Right forelimb (tissue), 1 donor: ENCODE data around the gene HLA-DRA.
"Not testable (repeated sequence)": the region's sequence is repeated elsewhere in the genome, so short reads cannot be mapped to it uniquely, and the experiment has no call there.

Source experiments
- DNase-seq: peaks from one replicate; pipeline ENCODE4 v3.0.0-alpha.2; 2018

The HLA-DRA gene

GRCh38 chr6:32432050-32432450 is 7.6 kb upstream of the HLA-DRA start:
- no peak for DNase-seq

- DNase-seq, result not testable (repeated sequence)
These were observed 5.7 kb upstream of the HLA-DRA start for GRCh38 chr6:32433950-32434349.

- DNase-seq, result no peak
These were observed 3.5 kb upstream of the HLA-DRA start for GRCh38 chr6:32436186-32436585.

GRCh38 chr6:32436995-32437836 is 2.5 kb upstream of the HLA-DRA start:
- DNase-seq, result no peak

- DNase-seq, result no peak
These were observed 548 bp upstream of the HLA-DRA start for GRCh38 chr6:32439139-32439538.

- no peak for DNase-seq
These were observed 2.6 kb downstream of the HLA-DRA start for GRCh38 chr6:32442243-32442667.

GRCh38 chr6:32442977-32443552 is 3.4 kb downstream of the HLA-DRA start:
- DNase-seq, result no peak

- no peak for DNase-seq
These were observed 4.7 kb downstream of the HLA-DRA start for GRCh38 chr6:32444433-32444832.

- no peak for DNase-seq
These were observed 5.7 kb downstream of the HLA-DRA start for GRCh38 chr6:32445321-32445854.

GRCh38 chr6:32447932-32448331 is 8.2 kb downstream of the HLA-DRA start:
- DNase-seq, result no peak

- DNase-seq, result no peak
These were observed 9.5 kb downstream of the HLA-DRA start for GRCh38 chr6:32449088-32449736.

GRCh38 chr6:32457054-32457453 is 17.4 kb downstream of the HLA-DRA start:
- DNase-seq, result no peak

GRCh38 chr6:32459781-32460424 is 20.2 kb downstream of the HLA-DRA start:
- DNase-seq, result no peak

- no peak for DNase-seq
These were observed 20.8 kb downstream of the HLA-DRA start for GRCh38 chr6:32460528-32460927.

GRCh38 chr6:32461493-32461892 is 21.8 kb downstream of the HLA-DRA start:
- DNase-seq, result no peak

GRCh38 chr6:32462609-32463008 is 22.9 kb downstream of the HLA-DRA start:
- DNase-seq, result no peak

GRCh38 chr6:32467743-32468503 is 28.2 kb downstream of the HLA-DRA start:
- DNase-seq, result not testable (repeated sequence)

GRCh38 chr6:32472781-32473375 is 33.2 kb downstream of the HLA-DRA start:
- DNase-seq, result no peak

- not testable (repeated sequence) for DNase-seq
These were observed 34.0 kb downstream of the HLA-DRA start for GRCh38 chr6:32473376-32474348.

GRCh38 chr6:32475392-32476206 is 35.9 kb downstream of the HLA-DRA start:
- DNase-seq, result no peak
